ENCODE results near the gene TKFC.

- TF ChIP-seq, protein P1, sequence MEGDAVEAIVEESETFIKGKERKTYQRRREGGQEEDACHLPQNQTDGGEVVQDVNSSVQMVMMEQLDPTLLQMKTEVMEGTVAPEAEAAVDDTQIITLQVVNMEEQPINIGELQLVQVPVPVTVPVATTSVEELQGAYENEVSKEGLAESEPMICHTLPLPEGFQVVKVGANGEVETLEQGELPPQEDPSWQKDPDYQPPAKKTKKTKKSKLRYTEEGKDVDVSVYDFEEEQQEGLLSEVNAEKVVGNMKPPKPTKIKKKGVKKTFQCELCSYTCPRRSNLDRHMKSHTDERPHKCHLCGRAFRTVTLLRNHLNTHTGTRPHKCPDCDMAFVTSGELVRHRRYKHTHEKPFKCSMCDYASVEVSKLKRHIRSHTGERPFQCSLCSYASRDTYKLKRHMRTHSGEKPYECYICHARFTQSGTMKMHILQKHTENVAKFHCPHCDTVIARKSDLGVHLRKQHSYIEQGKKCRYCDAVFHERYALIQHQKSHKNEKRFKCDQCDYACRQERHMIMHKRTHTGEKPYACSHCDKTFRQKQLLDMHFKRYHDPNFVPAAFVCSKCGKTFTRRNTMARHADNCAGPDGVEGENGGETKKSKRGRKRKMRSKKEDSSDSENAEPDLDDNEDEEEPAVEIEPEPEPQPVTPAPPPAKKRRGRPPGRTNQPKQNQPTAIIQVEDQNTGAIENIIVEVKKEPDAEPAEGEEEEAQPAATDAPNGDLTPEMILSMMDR (IDR thresholded peaks at IDR 0.05), result no peak
- TF ChIP-seq EP300 (IDR thresholded peaks at IDR 0.05) (no peak), POLR2AphosphoS5 (IDR thresholded peaks at IDR 0.05) (no peak)
These were observed 1.7 kb downstream of the TKFC start for GRCh38 chr11:61334434-61335354.
